ENCODE measurements around the gene NTMT1.

NTMT1 gene

DNA sequence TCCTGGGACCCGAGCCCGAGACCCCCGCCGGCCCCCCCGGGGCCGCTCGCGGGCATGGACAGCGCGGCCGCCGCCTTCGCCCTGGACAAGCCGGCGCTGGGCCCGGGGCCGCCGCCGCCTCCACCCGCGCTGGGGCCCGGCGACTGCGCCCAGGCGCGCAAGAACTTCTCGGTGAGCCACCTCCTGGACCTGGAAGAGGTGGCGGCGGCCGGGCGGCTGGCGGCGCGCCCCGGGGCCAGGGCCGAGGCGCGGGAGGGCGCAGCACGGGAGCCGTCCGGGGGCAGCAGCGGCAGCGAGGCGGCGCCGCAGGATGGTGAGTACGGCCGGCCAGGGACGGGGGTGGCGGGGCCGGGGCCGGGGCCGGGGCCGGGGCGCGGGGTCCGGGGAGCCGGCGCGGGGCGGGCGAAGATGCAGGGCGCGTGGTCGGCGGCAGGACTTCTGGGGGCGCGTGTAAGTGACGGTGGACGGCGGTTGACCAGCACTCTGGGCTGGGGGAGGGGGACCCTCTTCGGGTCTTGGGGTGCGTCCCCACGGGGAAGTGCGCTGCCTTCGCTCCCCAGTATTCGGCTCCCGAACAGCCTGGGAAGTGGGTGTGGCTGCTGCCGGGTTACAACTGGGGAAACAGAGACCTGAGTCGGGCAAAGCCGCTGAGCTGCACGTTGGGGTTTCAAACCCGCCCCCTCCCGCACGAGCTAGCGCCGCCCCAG, 40.0 kb downstream of the NTMT1 start:
- Histone ChIP-seq H4K20me1 (ENCODE audit: insufficient read depth, low read length) (no peaks in the 10 kb centered on the region), H3K27me3 (ENCODE audit: insufficient read depth, low read length) (peaks cover 3% of the 10 kb centered on the region; the same call in 1 of the 2 replicates), H3K36me3 (ENCODE audit: insufficient read depth, low read length) (no peaks in the 10 kb centered on the region), H3K4me1 (ENCODE audit: insufficient read depth, low read length, severe bottlenecking) (no peaks in the 10 kb centered on the region), H3F3A (ENCODE audit: insufficient read depth, low read length) (no peaks in the 10 kb centered on the region), H3K4me3 (ENCODE audit: low read depth, low read length, poor library complexity, severe bottlenecking) (no peak overlapping the region), H3K4me2 (ENCODE audit: low read length) (no peak overlapping the region), H3K27ac (ENCODE audit: low read depth, low read length, poor library complexity, severe bottlenecking) (no peak overlapping the region), H3K9me3 (ENCODE audit: low read length) (no peaks in the 10 kb centered on the region), H2AFZ (ENCODE audit: low read length) (no peak overlapping the region), H3K9ac (ENCODE audit: low read length) (no peak overlapping the region), H3K79me2 (ENCODE audit: insufficient read depth, low read length) (no peaks in the 10 kb centered on the region), H3K9me2 (ENCODE audit: low read depth, low read length) (no peaks in the 10 kb centered on the region)
- no peak for TF ChIP-seq EZH2 (IDR thresholded peaks at IDR 0.05; ENCODE audit: borderline replicate concordance, low read length)
- TF ChIP-seq, protein P1, sequence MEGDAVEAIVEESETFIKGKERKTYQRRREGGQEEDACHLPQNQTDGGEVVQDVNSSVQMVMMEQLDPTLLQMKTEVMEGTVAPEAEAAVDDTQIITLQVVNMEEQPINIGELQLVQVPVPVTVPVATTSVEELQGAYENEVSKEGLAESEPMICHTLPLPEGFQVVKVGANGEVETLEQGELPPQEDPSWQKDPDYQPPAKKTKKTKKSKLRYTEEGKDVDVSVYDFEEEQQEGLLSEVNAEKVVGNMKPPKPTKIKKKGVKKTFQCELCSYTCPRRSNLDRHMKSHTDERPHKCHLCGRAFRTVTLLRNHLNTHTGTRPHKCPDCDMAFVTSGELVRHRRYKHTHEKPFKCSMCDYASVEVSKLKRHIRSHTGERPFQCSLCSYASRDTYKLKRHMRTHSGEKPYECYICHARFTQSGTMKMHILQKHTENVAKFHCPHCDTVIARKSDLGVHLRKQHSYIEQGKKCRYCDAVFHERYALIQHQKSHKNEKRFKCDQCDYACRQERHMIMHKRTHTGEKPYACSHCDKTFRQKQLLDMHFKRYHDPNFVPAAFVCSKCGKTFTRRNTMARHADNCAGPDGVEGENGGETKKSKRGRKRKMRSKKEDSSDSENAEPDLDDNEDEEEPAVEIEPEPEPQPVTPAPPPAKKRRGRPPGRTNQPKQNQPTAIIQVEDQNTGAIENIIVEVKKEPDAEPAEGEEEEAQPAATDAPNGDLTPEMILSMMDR (IDR thresholded peaks at IDR 0.05; ENCODE audit: low read length) = no peak

DNA sequence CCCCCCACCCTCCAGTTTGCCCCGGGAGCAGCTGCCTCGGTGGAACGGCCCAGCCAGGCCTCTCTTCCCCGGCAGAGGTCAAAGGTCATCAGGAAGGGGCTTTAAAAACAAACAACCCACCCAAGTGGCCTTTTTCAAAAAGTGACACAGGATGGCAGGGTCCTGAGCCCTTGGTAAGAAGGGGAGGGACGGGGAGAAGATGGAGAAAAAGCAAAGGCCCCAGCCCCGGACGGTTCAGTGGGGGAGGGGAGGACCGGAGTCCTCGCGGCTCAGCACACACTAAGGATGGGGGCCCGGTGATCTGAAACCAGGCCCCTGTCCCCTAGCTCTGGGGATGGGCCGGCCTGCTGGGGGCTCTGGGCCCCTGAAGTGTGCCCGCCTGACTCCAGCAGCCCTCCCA, 40.6 kb downstream of the NTMT1 start:
- Histone ChIP-seq H3F3A (ENCODE audit: insufficient read depth, low read length) (no peaks in the 10 kb centered on the region), H3K79me2 (ENCODE audit: insufficient read depth, low read length) (no peaks in the 10 kb centered on the region), H3K36me3 (ENCODE audit: insufficient read depth, low read length) (no peaks in the 10 kb centered on the region), H3K4me3 (ENCODE audit: low read depth, low read length, poor library complexity, severe bottlenecking) (no peak overlapping the region), H4K20me1 (ENCODE audit: insufficient read depth, low read length) (no peaks in the 10 kb centered on the region), H3K9me3 (ENCODE audit: low read length) (no peaks in the 10 kb centered on the region), H3K9ac (ENCODE audit: low read length) (no peak overlapping the region), H2AFZ (ENCODE audit: low read length) (no peak overlapping the region), H3K27me3 (ENCODE audit: insufficient read depth, low read length) (peaks cover 3% of the 10 kb centered on the region; the same call in 1 of the 2 replicates), H3K27ac (ENCODE audit: low read depth, low read length, poor library complexity, severe bottlenecking) (no peak overlapping the region), H3K4me2 (ENCODE audit: low read length) (no peak overlapping the region), H3K4me1 (ENCODE audit: insufficient read depth, low read length, severe bottlenecking) (no peaks in the 10 kb centered on the region), H3K9me2 (ENCODE audit: low read depth, low read length) (no peaks in the 10 kb centered on the region)
- TF ChIP-seq, protein P1 (IDR thresholded peaks at IDR 0.05; ENCODE audit: low read length) = no peak
- no peak for TF ChIP-seq EZH2 (IDR thresholded peaks at IDR 0.05; ENCODE audit: borderline replicate concordance, low read length)

DNA sequence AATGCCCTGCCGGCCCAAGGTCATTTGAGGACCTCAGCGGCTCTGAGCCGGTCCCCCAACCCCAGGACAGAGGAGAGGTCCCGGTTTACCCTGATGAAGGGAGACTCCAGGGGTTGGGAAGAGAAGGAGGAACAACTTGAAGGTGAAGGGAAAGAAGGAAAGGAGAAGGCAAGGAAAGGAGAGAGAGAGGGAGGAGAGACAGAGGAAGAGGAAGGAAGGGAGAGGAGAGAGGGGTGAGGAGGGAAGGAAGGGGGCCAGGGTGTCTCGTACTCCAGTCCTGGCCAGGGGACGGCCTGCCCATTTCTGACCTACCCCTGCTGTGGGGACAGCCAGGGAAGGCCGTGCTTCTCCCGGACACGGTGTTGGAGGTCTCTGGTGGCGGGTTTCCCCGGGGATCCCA, 41.4 kb downstream of the NTMT1 start:
- H4K20me1 ChIP-seq (ENCODE audit: insufficient read depth, low read length) = no peaks in the 10 kb centered on the region
- H3K9me3 ChIP-seq (ENCODE audit: low read length) = no peaks in the 10 kb centered on the region
- H3K9me2 ChIP-seq (ENCODE audit: low read depth, low read length) = no peaks in the 10 kb centered on the region
- no peaks in the 10 kb centered on the region for H3F3A ChIP-seq (ENCODE audit: insufficient read depth, low read length)
- H2AFZ ChIP-seq (ENCODE audit: low read length) = no peak overlapping the region
- H3K4me3 ChIP-seq (ENCODE audit: low read depth, low read length, poor library complexity, severe bottlenecking) = no peak overlapping the region
- TF ChIP-seq EZH2 (IDR thresholded peaks at IDR 0.05; ENCODE audit: borderline replicate concordance, low read length) = no peak
- TF ChIP-seq, protein P1 (IDR thresholded peaks at IDR 0.05; ENCODE audit: low read length) = no peak
- H3K27ac ChIP-seq (ENCODE audit: low read depth, low read length, poor library complexity, severe bottlenecking) = no peak overlapping the region
- H3K9ac ChIP-seq (ENCODE audit: low read length) = no peak overlapping the region
- no peaks in the 10 kb centered on the region for H3K4me1 ChIP-seq (ENCODE audit: insufficient read depth, low read length, severe bottlenecking)
- no peaks in the 10 kb centered on the region for H3K36me3 ChIP-seq (ENCODE audit: insufficient read depth, low read length)
- peaks cover 3% of the 10 kb centered on the region; the same call in 1 of the 2 replicates for H3K27me3 ChIP-seq (ENCODE audit: insufficient read depth, low read length)
- H3K79me2 ChIP-seq (ENCODE audit: insufficient read depth, low read length) = no peaks in the 10 kb centered on the region
- H3K4me2 ChIP-seq (ENCODE audit: low read length) = no peak overlapping the region
